ENCODE measurements around the gene PHC2.
A peak's percentile ranks its signal among the peaks of the same experiment; 100 is the strongest.

The PHC2 gene

GRCh38 chr1:33350611-33351280 is 80.1 kb downstream of the PHC2 start:
- DNase-seq (ENCODE audit: low read depth in 2 of 2) = no peak

GRCh38 chr1:33349778-33350610 is 80.9 kb downstream of the PHC2 start:
- DNase-seq (ENCODE audit: low read depth in 2 of 2) = peak; percentile 51 to 61

GRCh38 chr1:33349081-33349759 is 81.7 kb downstream of the PHC2 start:
- peak in 1 of 2 donors; percentile 8 for DNase-seq (ENCODE audit: low read depth in 2 of 2)

GRCh38 chr1:33348676-33349080 is 82.2 kb downstream of the PHC2 start:
- DNase-seq (ENCODE audit: low read depth in 2 of 2) = no peak

- DNase-seq (ENCODE audit: low read depth in 2 of 2) = no peak
These were observed 82.7 kb downstream of the PHC2 start for GRCh38 chr1:33348194-33348593.

- no peak for DNase-seq (ENCODE audit: low read depth in 2 of 2)
These were observed 83.3 kb downstream of the PHC2 start for GRCh38 chr1:33347650-33347992.

- no peak for DNase-seq (ENCODE audit: low read depth in 2 of 2)
These were observed 83.8 kb downstream of the PHC2 start for GRCh38 chr1:33346927-33347649.

GRCh38 chr1:33346533-33346926 is 84.4 kb downstream of the PHC2 start:
- no peak for DNase-seq (ENCODE audit: low read depth in 2 of 2)

GRCh38 chr1:33344896-33345560 is 85.9 kb downstream of the PHC2 start:
- no peak for DNase-seq (ENCODE audit: low read depth in 2 of 2)

- DNase-seq (ENCODE audit: low read depth in 2 of 2) = no peak
These were observed 87.4 kb downstream of the PHC2 start for GRCh38 chr1:33343539-33343938.

- no peak for DNase-seq (ENCODE audit: low read depth in 2 of 2)
These were observed 88.7 kb downstream of the PHC2 start for GRCh38 chr1:33342041-33342723.

- DNase-seq (ENCODE audit: low read depth in 2 of 2) = no peak
These were observed 89.7 kb downstream of the PHC2 start for GRCh38 chr1:33341190-33341589.

- no peak for DNase-seq (ENCODE audit: low read depth in 2 of 2)
These were observed 91.5 kb downstream of the PHC2 start for GRCh38 chr1:33339413-33339812.

GRCh38 chr1:33338440-33339211 is 92.3 kb downstream of the PHC2 start:
- no peak for DNase-seq (ENCODE audit: low read depth in 2 of 2)

GRCh38 chr1:33338048-33338439 is 92.9 kb downstream of the PHC2 start:
- no peak for DNase-seq (ENCODE audit: low read depth in 2 of 2)

GRCh38 chr1:33337441-33337840 is 93.5 kb downstream of the PHC2 start:
- no peak for DNase-seq (ENCODE audit: low read depth in 2 of 2)

GRCh38 chr1:33336580-33336979 is 94.3 kb downstream of the PHC2 start:
- DNase-seq (ENCODE audit: low read depth in 2 of 2) = no peak

- no peak for DNase-seq (ENCODE audit: low read depth in 2 of 2)
These were observed 95.9 kb downstream of the PHC2 start for GRCh38 chr1:33335020-33335419.

GRCh38 chr1:33334081-33334552 is 96.8 kb downstream of the PHC2 start:
- no peak for DNase-seq (ENCODE audit: low read depth in 2 of 2)

GRCh38 chr1:33332881-33333280 is 98.0 kb downstream of the PHC2 start:
- DNase-seq (ENCODE audit: low read depth in 2 of 2) = no peak
